Muscle layer of colon (tissue), 2 donors: ENCODE results near the gene CHD5.
"Not testable (repeated sequence)": the region's sequence is repeated elsewhere in the genome, so short reads cannot be mapped to it uniquely, and the experiment has no call there.

Source experiments
- H3K27ac ChIP-seq: one replicate; pipeline ENCODE4 v1.7.0; 2013; ENCODE audit warnings: low read depth, mild to moderate bottlenecking, low read length, moderate library complexity
- H3K27me3 ChIP-seq, 2 donors: one replicate each; pipeline ENCODE4 v1.7.0; 2013; ENCODE audit warnings: low read length in 2 of 2, mild to moderate bottlenecking in 2 of 2; ENCODE audit not compliant: insufficient read depth in 2 of 2, control insufficient read depth in 1 of 2
- H3K36me3 ChIP-seq: one replicate; pipeline ENCODE4 v1.7.0; 2013; ENCODE audit warnings: mild to moderate bottlenecking, low read length; ENCODE audit not compliant: insufficient read depth
- H3K4me1 ChIP-seq: one replicate; pipeline ENCODE4 v1.7.0; 2013; ENCODE audit warnings: mild to moderate bottlenecking, low read length; ENCODE audit not compliant: insufficient read depth
- H3K4me3 ChIP-seq, 2 donors: one replicate each; pipeline ENCODE4 v1.7.0; 2013; ENCODE audit warnings: low read length in 2 of 2, low read depth in 1 of 2, mild to moderate bottlenecking in 1 of 2, moderate library complexity in 1 of 2
- H3K9ac ChIP-seq: one replicate; pipeline ENCODE4 v1.7.0; 2013; ENCODE audit warnings: low read length
- H3K9me3 ChIP-seq: one replicate; pipeline ENCODE4 v1.7.0; 2013; ENCODE audit warnings: mild to moderate bottlenecking, low read length
- donor health status: abdominal sarcoma.
- donor health status: Adenocarcinoma of cecum.

Gene CHD5

DNA sequence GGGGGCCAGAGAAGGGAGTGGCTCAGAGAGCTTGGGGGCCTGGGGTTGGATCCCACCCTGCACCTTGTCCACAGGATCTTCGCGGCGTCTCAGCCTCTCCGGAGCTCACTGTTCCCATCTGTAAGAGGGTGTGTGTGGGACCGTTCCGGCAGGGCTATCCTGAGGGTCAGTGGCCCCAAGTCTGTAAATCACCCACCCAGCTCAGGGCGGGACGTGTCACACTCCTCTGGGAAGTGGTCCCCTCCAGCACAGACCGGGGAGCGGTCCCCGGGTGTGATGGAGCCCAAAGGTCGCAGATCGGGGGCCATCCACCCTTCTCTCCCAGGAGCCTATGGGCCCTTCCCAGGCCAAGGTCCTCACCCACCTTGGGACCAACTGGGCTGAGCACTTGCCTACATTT, 94.5 kb downstream of the CHD5 start:
- peaks cover 28% of the 10 kb centered on the region for H3K4me1 ChIP-seq
- no peaks in the 10 kb centered on the region for H3K9me3 ChIP-seq
- no peaks in the 10 kb centered on the region for H3K36me3 ChIP-seq
- H3K27ac ChIP-seq = no peak overlapping the region
- H3K9ac ChIP-seq = no peak overlapping the region
- no peaks in the 10 kb centered on the region for H3K27me3 ChIP-seq
- H3K4me3 ChIP-seq = no peak overlapping the region

DNA sequence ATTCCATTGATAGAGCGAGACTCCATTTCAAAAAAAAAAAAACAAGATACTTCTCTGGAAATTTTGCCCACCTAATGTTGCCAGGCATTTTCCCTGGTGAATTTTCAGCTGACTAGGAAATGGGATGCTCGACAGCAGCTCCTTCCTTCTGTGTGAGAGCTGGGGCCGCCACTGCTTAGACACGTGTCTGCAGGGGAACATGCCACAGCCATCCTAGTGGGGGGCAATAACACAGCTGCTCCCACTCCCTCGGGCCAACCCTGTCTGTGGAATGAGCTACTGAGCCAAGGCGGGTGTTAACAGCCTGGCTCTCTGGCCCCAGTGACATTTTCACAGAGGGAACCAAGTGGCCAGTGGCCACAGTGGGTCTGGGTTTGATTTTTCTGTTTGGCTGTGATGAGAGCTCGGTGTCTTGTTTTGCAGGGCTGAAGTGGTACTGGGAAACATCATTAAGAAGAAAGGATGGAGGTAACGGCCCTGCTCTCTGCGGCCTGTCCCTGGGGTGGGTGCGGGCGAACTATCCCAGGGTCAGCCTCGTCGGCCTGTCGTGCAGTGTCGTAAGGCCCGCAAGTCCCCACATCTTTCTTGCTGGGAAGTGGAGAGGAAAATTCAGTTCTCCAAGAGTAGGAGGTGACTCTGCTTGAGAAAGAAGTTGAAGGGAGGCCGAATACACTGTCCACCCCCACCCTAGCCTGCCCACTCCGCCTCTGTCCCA, 95.2 kb downstream of the CHD5 start:
- H3K27me3 ChIP-seq = no peaks in the 10 kb centered on the region

DNA sequence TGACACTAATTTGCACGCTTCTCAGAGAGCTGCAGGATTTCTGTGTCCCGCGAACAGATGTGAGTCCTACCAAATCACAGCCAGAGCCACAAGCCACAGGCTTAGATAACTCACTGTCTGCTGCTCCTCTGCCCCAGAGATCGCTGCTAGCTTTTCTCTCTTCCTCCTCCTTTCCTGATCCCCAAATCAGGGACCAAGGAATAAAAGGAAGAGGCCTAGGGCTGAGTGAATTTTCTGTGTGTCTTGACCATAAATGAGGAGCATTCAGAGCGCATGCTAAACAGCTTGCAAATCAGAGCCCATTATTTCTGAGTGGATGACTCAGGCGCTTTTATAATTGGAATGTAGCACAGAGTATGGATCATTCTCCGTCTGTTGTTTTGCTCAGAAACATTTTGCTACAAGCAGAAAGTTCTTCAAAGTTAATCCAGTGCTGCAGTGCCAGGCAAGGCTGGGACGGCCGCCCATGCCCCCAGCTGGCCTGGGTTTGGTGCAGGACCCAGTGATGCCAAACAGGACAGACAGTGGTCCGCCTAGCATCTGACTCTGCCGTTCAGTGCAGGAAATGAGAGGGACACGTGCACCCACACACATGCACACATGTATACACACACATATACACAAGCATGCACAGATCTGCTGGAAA, 96.2 kb downstream of the CHD5 start:
- no peak overlapping the region for H3K27ac ChIP-seq

More for the DNA sequence above, 95.2 kb downstream of the CHD5 start:
- H3K9ac ChIP-seq = no peak overlapping the region
- peaks cover 35% of the 10 kb centered on the region for H3K4me1 ChIP-seq
- H3K27ac ChIP-seq = no peak overlapping the region
- no peaks in the 10 kb centered on the region for H3K36me3 ChIP-seq
- no peak overlapping the region for H3K4me3 ChIP-seq
- no peaks in the 10 kb centered on the region for H3K9me3 ChIP-seq

DNA sequence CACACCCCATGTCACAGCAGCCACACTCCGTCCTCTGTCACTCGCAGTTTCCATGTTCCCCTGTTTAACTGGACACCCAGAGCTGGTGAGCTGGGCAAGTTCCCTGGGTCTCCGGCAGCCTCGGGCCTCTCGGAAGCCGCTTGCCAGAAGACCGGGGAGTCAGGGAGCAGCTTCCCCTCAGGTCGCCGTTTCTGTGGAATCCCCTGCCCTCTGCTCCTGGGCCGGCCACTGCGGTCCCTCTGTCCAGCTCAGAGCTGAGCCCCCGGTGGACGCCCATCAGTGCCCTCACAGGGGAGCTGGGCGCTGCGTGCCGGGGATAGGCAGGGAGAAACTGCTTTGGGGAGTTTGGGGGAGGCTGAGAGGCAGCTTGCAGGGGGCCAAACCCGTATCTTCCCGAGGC, 96.7 kb downstream of the CHD5 start:
- no peak overlapping the region for H3K27ac ChIP-seq
- H3K9ac ChIP-seq = no peak overlapping the region

More for the DNA sequence above, 96.2 kb downstream of the CHD5 start:
- Histone ChIP-seq H3K4me3 (no peak overlapping the region), H3K4me1 (peaks cover 35% of the 10 kb centered on the region), H3K27me3 (no peaks in the 10 kb centered on the region), H3K9me3 (no peaks in the 10 kb centered on the region), H3K9ac (no peak overlapping the region), H3K36me3 (no peaks in the 10 kb centered on the region)

DNA sequence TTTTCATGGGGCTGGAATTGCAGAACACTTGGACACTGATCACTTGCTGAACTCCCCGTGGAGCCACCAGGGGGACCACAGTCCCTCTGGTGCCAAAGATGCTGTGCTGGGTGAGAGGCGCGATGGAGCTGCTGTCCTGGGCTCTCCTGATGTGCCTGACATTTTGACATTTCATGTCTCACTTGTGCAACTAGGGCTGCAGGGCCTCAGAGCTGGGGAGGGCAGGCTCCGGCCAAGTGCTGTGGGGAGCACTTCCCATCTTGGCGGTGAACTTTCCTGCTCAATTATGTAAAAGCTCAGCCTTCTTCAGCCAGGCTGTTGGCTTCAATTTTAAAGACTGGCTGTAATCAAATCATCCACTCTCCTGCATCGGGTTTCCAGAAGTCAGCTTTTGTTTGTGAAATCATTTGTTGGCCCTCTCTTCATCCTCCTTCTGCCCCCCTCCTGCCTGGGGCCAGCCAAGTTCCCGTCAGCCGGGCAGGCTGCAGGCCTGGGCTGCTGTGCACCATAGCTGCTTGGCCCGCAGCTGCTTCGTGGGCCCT, 97.6 kb downstream of the CHD5 start:
- no peak overlapping the region for H3K9ac ChIP-seq
- peaks cover 35% of the 10 kb centered on the region for H3K4me1 ChIP-seq
- H3K27ac ChIP-seq = no peak overlapping the region
- H3K9me3 ChIP-seq = no peaks in the 10 kb centered on the region
- H3K4me3 ChIP-seq = no peak overlapping the region
- H3K27me3 ChIP-seq = no peaks in the 10 kb centered on the region
- H3K36me3 ChIP-seq = no peaks in the 10 kb centered on the region

More for the DNA sequence above, 96.7 kb downstream of the CHD5 start:
- Histone ChIP-seq H3K27me3 (no peaks in the 10 kb centered on the region), H3K9me3 (no peaks in the 10 kb centered on the region), H3K36me3 (no peaks in the 10 kb centered on the region), H3K4me1 (peaks cover 35% of the 10 kb centered on the region), H3K4me3 (no peak overlapping the region)

DNA sequence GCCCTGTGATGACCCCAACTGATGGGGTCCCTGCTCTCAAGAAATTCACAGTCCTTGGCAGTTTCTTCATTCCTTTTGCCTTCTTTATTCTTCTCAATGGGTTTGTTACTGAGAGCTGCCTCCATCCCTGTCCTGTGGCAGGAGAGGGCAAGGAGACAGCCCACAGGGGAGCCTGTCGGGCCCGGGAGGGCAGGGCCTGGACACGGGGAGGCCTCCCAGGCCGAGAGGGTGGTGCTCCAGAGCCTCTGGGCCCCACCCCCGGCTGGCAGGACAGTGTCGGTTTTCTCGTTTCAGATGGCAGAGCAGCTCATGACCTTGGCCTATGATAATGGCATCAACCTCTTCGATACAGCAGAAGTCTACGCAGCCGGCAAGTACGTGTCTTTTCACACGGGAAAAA, 98.2 kb downstream of the CHD5 start:
- Histone ChIP-seq H3K36me3 (no peaks in the 10 kb centered on the region), H3K27me3 (no peaks in the 10 kb centered on the region)

DNA sequence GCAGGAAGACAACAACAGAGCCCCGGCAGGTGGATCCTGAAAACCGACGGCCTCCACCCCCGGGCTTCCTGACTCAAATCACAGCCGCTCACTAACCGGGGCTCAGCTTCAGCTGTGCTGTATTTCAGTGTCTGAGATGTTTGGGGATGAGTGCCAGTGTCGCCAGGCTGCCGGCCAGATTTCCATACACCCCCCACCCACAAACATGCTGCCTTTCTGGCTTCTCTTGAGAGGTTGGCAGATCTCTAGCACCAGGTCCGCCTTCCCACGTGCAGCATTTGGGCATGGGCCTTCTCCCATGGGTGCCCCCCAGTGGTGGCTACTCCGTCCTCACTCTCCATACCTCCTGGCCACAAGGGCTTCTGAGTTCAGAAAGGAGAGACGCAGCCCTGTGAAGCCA, 99.7 kb downstream of the CHD5 start:
- Histone ChIP-seq H3K4me1 (peaks cover 35% of the 10 kb centered on the region), H3K4me3 (no peak overlapping the region), H3K9me3 (no peaks in the 10 kb centered on the region), H3K9ac (no peak overlapping the region), H3K36me3 (no peaks in the 10 kb centered on the region), H3K27ac (no peak overlapping the region), H3K27me3 (no peaks in the 10 kb centered on the region)

More for the DNA sequence above, 98.2 kb downstream of the CHD5 start:
- Histone ChIP-seq H3K9me3 (no peaks in the 10 kb centered on the region), H3K27ac (no peak overlapping the region), H3K4me1 (peaks cover 35% of the 10 kb centered on the region), H3K9ac (no peak overlapping the region), H3K4me3 (no peak overlapping the region)

DNA sequence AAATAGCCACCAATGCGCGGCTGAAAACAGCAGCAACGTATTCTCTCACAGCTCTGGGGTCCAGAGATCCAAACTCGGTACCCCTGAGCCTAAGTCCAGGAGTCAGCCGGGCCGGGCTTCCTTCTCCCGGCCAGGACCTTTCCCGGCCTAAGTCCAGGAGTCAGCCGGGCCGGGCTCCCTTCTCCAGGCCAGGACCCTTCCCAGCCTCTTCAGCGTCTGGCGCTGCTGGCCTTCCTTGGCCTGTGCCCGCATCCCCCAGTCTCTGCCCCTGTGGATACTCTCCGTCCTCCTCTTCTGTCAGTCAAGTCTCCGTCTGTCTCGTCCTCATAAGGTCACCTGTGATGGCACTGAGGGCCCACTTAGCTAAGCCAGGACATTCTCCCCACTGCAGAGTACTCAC, 102.2 kb downstream of the CHD5 start:
- H3K27me3 ChIP-seq = no peaks in the 10 kb centered on the region
- no peaks in the 10 kb centered on the region for H3K9me3 ChIP-seq
- peaks cover 23% of the 10 kb centered on the region for H3K4me1 ChIP-seq
- no peak overlapping the region for H3K9ac ChIP-seq
- no peaks in the 10 kb centered on the region for H3K36me3 ChIP-seq
- no peak overlapping the region for H3K4me3 ChIP-seq
- no peak overlapping the region for H3K27ac ChIP-seq

DNA sequence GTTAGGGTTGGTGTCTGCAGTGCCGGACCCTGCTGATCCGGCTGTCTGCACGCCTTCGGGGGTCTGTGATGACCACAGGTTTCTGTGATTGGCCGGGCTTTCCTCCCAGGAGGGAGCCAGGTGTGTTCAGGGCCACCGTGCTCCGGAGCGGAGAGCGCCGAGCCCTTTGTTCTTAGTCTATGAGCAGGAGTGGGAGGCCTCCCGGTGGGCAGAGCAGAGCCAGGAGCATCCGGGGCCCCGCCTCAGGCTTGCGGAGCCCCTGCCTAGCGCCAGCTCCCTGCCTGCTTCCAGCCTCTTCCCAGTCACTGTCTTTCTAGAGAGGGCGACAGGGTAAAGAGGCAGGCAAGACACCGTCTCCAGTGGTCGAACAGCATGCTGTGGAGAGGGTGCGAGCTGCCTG, 102.6 kb downstream of the CHD5 start:
- no peaks in the 10 kb centered on the region for H3K36me3 ChIP-seq
- no peaks in the 10 kb centered on the region for H3K27me3 ChIP-seq
- H3K9me3 ChIP-seq = no peaks in the 10 kb centered on the region
- no peak overlapping the region for H3K9ac ChIP-seq
- no peak overlapping the region for H3K27ac ChIP-seq
- peaks cover 18% of the 10 kb centered on the region for H3K4me1 ChIP-seq
- no peak overlapping the region for H3K4me3 ChIP-seq

DNA sequence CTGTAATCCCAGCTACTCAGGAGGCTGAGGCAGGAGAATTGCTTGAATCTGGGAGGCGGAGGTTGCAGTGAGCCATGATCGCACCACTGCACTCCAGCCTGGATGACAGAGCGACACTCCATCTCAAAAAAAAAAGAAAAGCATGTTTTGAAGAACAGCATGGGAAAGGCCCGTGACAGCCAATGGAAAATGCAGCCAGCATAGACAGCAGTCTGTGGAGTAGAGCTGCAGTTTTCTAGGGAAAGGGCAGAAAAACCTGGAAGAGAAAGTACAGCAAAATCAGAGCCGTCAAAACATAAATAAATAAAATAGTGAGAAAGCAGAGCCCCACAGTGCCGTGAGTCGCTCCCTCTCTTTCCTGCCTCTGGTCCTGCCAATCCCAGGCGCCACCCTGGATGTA, 103.1 kb downstream of the CHD5 start:
- not testable (repeated sequence) for H3K9ac ChIP-seq, H3K4me3 ChIP-seq, H3K27ac ChIP-seq, H3K36me3 ChIP-seq, H3K9me3 ChIP-seq, H3K27me3 ChIP-seq
- peaks cover 14% of the 10 kb centered on the region for H3K4me1 ChIP-seq

DNA sequence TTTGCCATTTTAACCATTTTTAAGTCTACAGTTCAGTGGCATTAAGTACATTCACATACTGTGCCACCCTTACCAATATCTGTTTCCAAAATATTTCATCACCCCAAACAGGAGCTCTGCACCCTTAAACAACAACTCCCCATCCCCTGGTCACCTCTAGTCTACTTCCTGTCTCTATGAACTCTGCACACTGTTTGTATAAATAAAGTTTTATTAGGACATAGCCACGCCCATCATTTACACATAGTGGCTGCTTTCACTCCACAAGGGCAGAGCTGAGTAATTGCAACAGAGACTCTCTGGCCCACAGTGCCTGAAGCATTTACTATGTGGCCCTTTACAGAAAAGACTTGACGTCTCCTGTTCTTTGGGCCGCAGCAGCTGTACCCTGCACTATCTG, 104.4 kb downstream of the CHD5 start:
- Histone ChIP-seq H3K9ac (no peak overlapping the region), H3K9me3 (no peaks in the 10 kb centered on the region), H3K27me3 (no peaks in the 10 kb centered on the region), H3K4me1 (peaks cover 8% of the 10 kb centered on the region), H3K36me3 (no peaks in the 10 kb centered on the region), H3K4me3 (no peak overlapping the region), H3K27ac (no peak overlapping the region)
